Endodermal cell (in vitro differentiated cells): ENCODE results near the gene FARP1. TPM values are rescaled to one million over a fixed set of nuclear protein-coding genes. Genes with fewer than 3 reads are reported as not detected.

ENCODE experiments used
- DNase-seq: peaks from one replicate; pipeline ENCODE4 v3.0.0-alpha.2; 2017
- H3K27ac ChIP-seq: 2 replicates; pipeline ENCODE4 v1.5.1; 2013; ENCODE audit warnings: mild to moderate bottlenecking, low read depth, low read length, moderate library complexity
- H3K27me3 ChIP-seq: 2 replicates; pipeline ENCODE4 v1.6.1; 2013; ENCODE audit warnings: mild to moderate bottlenecking, low read length, moderate library complexity; ENCODE audit not compliant: insufficient read depth, control insufficient read depth, poor library complexity, severe bottlenecking
- H3K36me3 ChIP-seq: 2 replicates; pipeline ENCODE4 v1.7.0; 2013; ENCODE audit warnings: mild to moderate bottlenecking, low read length, moderate library complexity; ENCODE audit not compliant: control insufficient read depth, insufficient read depth
- H3K4me1 ChIP-seq: one replicate; pipeline ENCODE4 v1.7.0; 2013; ENCODE audit warnings: low read length; ENCODE audit not compliant: control insufficient read depth, insufficient read depth
- H3K4me3 ChIP-seq: 2 replicates; pipeline ENCODE4 v1.5.1; 2013; ENCODE audit warnings: mild to moderate bottlenecking, low read length, moderate library complexity
- H3K9ac ChIP-seq: 2 replicates; pipeline ENCODE4 v1.6.1; 2013; ENCODE audit warnings: mild to moderate bottlenecking, low read length, moderate library complexity; ENCODE audit not compliant: poor library complexity, severe bottlenecking; ENCODE audit errors: extremely low read depth
- H3K9me3 ChIP-seq: 2 replicates; pipeline ENCODE4 v1.6.1; 2013; ENCODE audit warnings: mild to moderate bottlenecking, low read length, moderate library complexity; ENCODE audit not compliant: control insufficient read depth
- H3K27ac Mint-ChIP-seq: 2 replicates; pipeline ENCODE4 v1.8.0; 2020; ENCODE audit warnings: mixed read lengths
- H3K27me3 Mint-ChIP-seq: 2 replicates; pipeline ENCODE4 v1.8.0; 2021; ENCODE audit warnings: mild to moderate bottlenecking, mixed read lengths; ENCODE audit not compliant: insufficient read depth
- H3K36me3 Mint-ChIP-seq: 2 replicates; pipeline ENCODE4 v1.8.0; 2020; ENCODE audit warnings: low read depth, mixed read lengths
- H3K4me1 Mint-ChIP-seq: 2 replicates; pipeline ENCODE4 v1.8.0; 2020; ENCODE audit warnings: mixed read lengths
- H3K4me3 Mint-ChIP-seq: 2 replicates; pipeline ENCODE4 v1.8.0; 2020; ENCODE audit warnings: mild to moderate bottlenecking, moderate library complexity, mixed read lengths
- H3K9me3 Mint-ChIP-seq: 2 replicates; pipeline ENCODE4 v1.8.0; 2020; ENCODE audit warnings: mild to moderate bottlenecking, mixed read lengths
- CTCF ChIP-seq: fragments of 200-600 bp; sonication (generic); conservative IDR thresholded peaks from 2 replicates; pipeline ENCODE4 v1.5.0; 2021; ENCODE audit warnings: antibody characterized with exemption, mild to moderate bottlenecking
- whole genome bisulfite sequencing, 2 experiments: methylation state at CpG; one replicate each; pipeline versions ENCODE4 v1.1.5 to v1.1.7; 2013; ENCODE audit warnings: missing lambda C conversion rate in 2 of 2, mixed read lengths in 1 of 2; ENCODE audit not compliant: insufficient coverage in 1 of 2, insufficient read length in 1 of 2; 5-methylcytosine and 5-hydroxymethylcytosine counted together
- total RNA-seq, 2 donors: library from RNA; stranded (reverse); fragmentation: NEBNext Ultra II Directional in 1 of 2; extraction: Animal tissue kit (Norgen Biotek cat#: 25700) in 1 of 2; gene quantifications; 2 replicates in 1 of 2; 3 replicates in 1 of 2; pipeline ENCODE4 v1.2.1, GENCODE V29; 2021

The FARP1 gene
- total RNA-seq, 2 donors from 2014 or later: 237 to 319 TPM

GRCh38 chr13:98158172-98158899, 15.4 kb downstream of the FARP1 start:
- no peak for DNase-seq
- Mint-ChIP-seq H3K4me3 (no peak overlapping the region), H3K27ac (peak overlapping the region; percentile 16), H3K27me3 (no peaks in the 10 kb centered on the region), H3K9me3 (no peaks in the 10 kb centered on the region), H3K4me1 (peaks cover 24% of the 10 kb centered on the region), H3K36me3 (peaks cover 53% of the 10 kb centered on the region)
- no peak overlapping the region for H3K27ac ChIP-seq
- peaks cover 10% of the 10 kb centered on the region for H3K9me3 ChIP-seq
- no peak overlapping the region for H3K4me3 ChIP-seq
- no peaks in the 10 kb centered on the region for H3K27me3 ChIP-seq
- H3K36me3 ChIP-seq: peaks cover 76% of the 10 kb centered on the region
- H3K4me1 ChIP-seq: peaks cover 10% of the 10 kb centered on the region
- H3K9ac ChIP-seq: no peak overlapping the region
- 90 to 92% methylated on average over 5 of the region's 5 CpGs for WGBS, 2 experiments
- no peak for TF ChIP-seq CTCF

- no peak overlapping the region for H3K9ac ChIP-seq
- no peak overlapping the region for H3K4me3 ChIP-seq
- H3K27ac ChIP-seq: no peak overlapping the region
- Mint-ChIP-seq H3K4me3 (no peak overlapping the region), H3K27me3 (no peaks in the 10 kb centered on the region), H3K4me1 (peaks cover 25% of the 10 kb centered on the region), H3K27ac (no peak overlapping the region), H3K9me3 (no peaks in the 10 kb centered on the region), H3K36me3 (peaks cover 40% of the 10 kb centered on the region)
- H3K9me3 ChIP-seq: peaks cover 7% of the 10 kb centered on the region
- H3K4me1 ChIP-seq: peaks cover 5% of the 10 kb centered on the region
- no peaks in the 10 kb centered on the region for H3K27me3 ChIP-seq
- 100% methylated on average over 4 to 5 of the region's 5 CpGs for WGBS, 2 experiments
- TF ChIP-seq CTCF: no peak
- no peak for DNase-seq
- peaks cover 43% of the 10 kb centered on the region for H3K36me3 ChIP-seq
Observed at GRCh38 chr13:98162935-98163334, 20.0 kb downstream of the FARP1 start.

- Histone ChIP-seq H3K9ac (no peak overlapping the region), H3K4me1 (peaks cover 36% of the 10 kb centered on the region), H3K9me3 (no peaks in the 10 kb centered on the region), H3K27me3 (no peaks in the 10 kb centered on the region), H3K27ac (no peak overlapping the region), H3K4me3 (no peak overlapping the region), H3K36me3 (peaks cover 20% of the 10 kb centered on the region)
- no peak overlapping the region for H3K4me3 Mint-ChIP-seq
- no peak for DNase-seq
- H3K27ac Mint-ChIP-seq: no peak overlapping the region
- H3K27me3 Mint-ChIP-seq: no peaks in the 10 kb centered on the region
- whole genome bisulfite sequencing, 2 experiments: 96% methylated on average over 3 of the region's 3 CpGs; no CpG with 5 or more reads in 1 of the 2 experiments
- H3K9me3 Mint-ChIP-seq: no peaks in the 10 kb centered on the region
- TF ChIP-seq CTCF: no peak
- peaks cover 51% of the 10 kb centered on the region for H3K4me1 Mint-ChIP-seq
- H3K36me3 Mint-ChIP-seq: peaks cover 20% of the 10 kb centered on the region
Observed at GRCh38 chr13:98169331-98169730, 26.4 kb downstream of the FARP1 start.
